AG04449 (cell line): Measurements from ENCODE around the gene NRG2.

Experiments used
- CTCF ChIA-PET: fragments of 350-600 bp; formaldehyde crosslinking; extraction: SDS; loops from one replicate; lab custom pipeline; 2021; ENCODE audit warnings: antibody characterized with exemption; lab: Yijun Ruan, JAX
- POLR2A ChIA-PET: fragments of 400-600, 350-600 bp; formaldehyde crosslinking; extraction: SDS; loops from one replicate; lab custom pipeline; 2020; ENCODE audit warnings: antibody characterized with exemption, inconsistent platforms; lab: Yijun Ruan, JAX
- DNase-seq: peaks from one replicate; pipeline ENCODE4 v3.0.0-alpha.2; 2010; ENCODE audit warnings: low read depth, low spot score
- H3K4me3 ChIP-seq: 2 replicates; pipeline ENCODE4 v1.5.1; 2011; ENCODE audit warnings: low read depth, mild to moderate bottlenecking, control low read depth, low read length
- CTCF ChIP-seq: IDR thresholded peaks from one replicate; pipeline ENCODE4 v1.5.1; 2011; ENCODE audit warnings: mild to moderate bottlenecking, moderate library complexity, low read length, control low read depth, inconsistent platforms; ENCODE audit not compliant: insufficient read depth; ENCODE audit errors: missing control alignments

NRG2 gene

GRCh38 chr5:139958432-139959148, 84.5 kb downstream of the NRG2 start:
- DNase-seq, result no peak
- TF ChIP-seq CTCF, result no peak
- no peak overlapping the region for H3K4me3 ChIP-seq
- ChIA-PET CTCF (interaction anchor here (8.7 kb wide), 1 partner anchor 12 kb away, joined by 84 read pairs; no protein-coding TSS in a partner anchor), POLR2A (no interaction called here)

GRCh38 chr5:139956342-139956741, 86.8 kb downstream of the NRG2 start:
- ChIA-PET CTCF (interaction anchor here (0.7 to 8.7 kb wide), 3 partner anchors 11 to 590 kb away, joined by 3 to 84 read pairs (median 4); no protein-coding TSS in a partner anchor), POLR2A (no interaction called here)
- DNase-seq, result no peak
- H3K4me3 ChIP-seq, result no peak overlapping the region
- TF ChIP-seq CTCF, result no peak

GRCh38 chr5:139955616-139956273, 87.4 kb downstream of the NRG2 start:
- H3K4me3 ChIP-seq, result no peak overlapping the region
- no peak for DNase-seq
- CTCF ChIA-PET, result interaction anchor here (0.6 to 8.7 kb wide), 3 partner anchors 11 to 43 kb away, joined by 3 to 84 read pairs (median 4); no protein-coding TSS in a partner anchor
- no peak for TF ChIP-seq CTCF
- POLR2A ChIA-PET, result no interaction called here

- CTCF ChIA-PET, result interaction anchor here (0.6 to 8.7 kb wide), 2 partner anchors 15 to 44 kb away, joined by 3 to 84 read pairs; no protein-coding TSS in a partner anchor
- no peak for DNase-seq
- POLR2A ChIA-PET, result no interaction called here
- no peak for TF ChIP-seq CTCF
- no peak overlapping the region for H3K4me3 ChIP-seq
Measured at GRCh38 chr5:139955053-139955605, 88.0 kb downstream of the NRG2 start.

- POLR2A ChIA-PET, result no interaction called here
- H3K4me3 ChIP-seq, result no peak overlapping the region
- CTCF ChIA-PET, result interaction anchor here (8.7 kb wide), 1 partner anchor 16 kb away, joined by 84 read pairs; no protein-coding TSS in a partner anchor
- no peak for DNase-seq
- TF ChIP-seq CTCF, result no peak
Measured at GRCh38 chr5:139954462-139954861, 88.6 kb downstream of the NRG2 start.

GRCh38 chr5:139954022-139954421, 89.1 kb downstream of the NRG2 start:
- ChIA-PET CTCF (interaction anchor here (8.7 kb wide), 1 partner anchor 16 kb away, joined by 84 read pairs; no protein-coding TSS in a partner anchor), POLR2A (no interaction called here)
- no peak for DNase-seq
- no peak overlapping the region for H3K4me3 ChIP-seq
- no peak for TF ChIP-seq CTCF
